Cardiac muscle cell (in vitro differentiated cells and primary cell): ENCODE data around the gene EYA2. TPM values are rescaled to one million over a fixed set of nuclear protein-coding genes. Genes with fewer than 3 reads are reported as not detected.
A peak's percentile ranks its signal among the peaks of the same experiment; 100 is the strongest.

ENCODE experiments used
- DNase-seq, 2 donors: peaks; one replicate each; pipeline versions ENCODE4 v3.0.0 to v3.0.0-alpha.2; 2010 to 2017; ENCODE audit warnings: low read depth in 1 of 2, low spot score in 1 of 2
- H3K27ac ChIP-seq: fragments of 200-600 bp; sonication (generic); 2 replicates; pipeline ENCODE4 v1.5.1; 2016
- H3K27me3 ChIP-seq: fragments of 200-600 bp; sonication (generic); 2 replicates; pipeline ENCODE4 v1.6.0; 2016; ENCODE audit warnings: control low read depth
- H3K36me3 ChIP-seq: fragments of 200-600 bp; sonication (generic); 2 replicates; pipeline ENCODE4 v1.5.1; 2016; ENCODE audit warnings: control low read depth
- H3K4me1 ChIP-seq: fragments of 200-600 bp; sonication (generic); 2 replicates; pipeline ENCODE4 v1.8.1; 2017; ENCODE audit warnings: low read depth, mild to moderate bottlenecking, mixed run types
- H3K4me3 ChIP-seq: fragments of 200-600 bp; sonication (generic); 2 replicates; pipeline ENCODE4 v1.5.1; 2016; ENCODE audit warnings: mild to moderate bottlenecking
- H3K9me3 ChIP-seq: fragments of 200-600 bp; sonication (generic); 2 replicates; pipeline ENCODE4 v1.5.1; 2017; ENCODE audit warnings: low read depth, mild to moderate bottlenecking, control low read depth
- polyA plus RNA-seq: library from polyadenylated mRNA; unstranded; fragments of >200 nt; fragmentation: Nextera tagmentation; extraction: Ambion mirVana; gene quantifications from 2 replicates; pipeline ENCODE4 v1.2.1, GENCODE V29; 2016
- total RNA-seq: library from RNA; depleted of rRNA; stranded (reverse); fragments of >200 nt; gene quantifications from 2 replicates; pipeline ENCODE4 v1.2.3, GENCODE V29; 2016
- TF ChIP-seq, protein P1 (sequence below): IDR thresholded peaks from 2 replicates; pipeline ENCODE4 v1.5.1; 2012; ENCODE audit warnings: low read depth, mild to moderate bottlenecking, low read length

Gene EYA2, protein sequence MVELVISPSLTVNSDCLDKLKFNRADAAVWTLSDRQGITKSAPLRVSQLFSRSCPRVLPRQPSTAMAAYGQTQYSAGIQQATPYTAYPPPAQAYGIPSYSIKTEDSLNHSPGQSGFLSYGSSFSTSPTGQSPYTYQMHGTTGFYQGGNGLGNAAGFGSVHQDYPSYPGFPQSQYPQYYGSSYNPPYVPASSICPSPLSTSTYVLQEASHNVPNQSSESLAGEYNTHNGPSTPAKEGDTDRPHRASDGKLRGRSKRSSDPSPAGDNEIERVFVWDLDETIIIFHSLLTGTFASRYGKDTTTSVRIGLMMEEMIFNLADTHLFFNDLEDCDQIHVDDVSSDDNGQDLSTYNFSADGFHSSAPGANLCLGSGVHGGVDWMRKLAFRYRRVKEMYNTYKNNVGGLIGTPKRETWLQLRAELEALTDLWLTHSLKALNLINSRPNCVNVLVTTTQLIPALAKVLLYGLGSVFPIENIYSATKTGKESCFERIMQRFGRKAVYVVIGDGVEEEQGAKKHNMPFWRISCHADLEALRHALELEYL
- total RNA-seq = 0.07 and 0.30 TPM in 2 replicates
- polyA plus RNA-seq = 0.31 TPM in 1 of 2 replicates, not detected in the other

DNA sequence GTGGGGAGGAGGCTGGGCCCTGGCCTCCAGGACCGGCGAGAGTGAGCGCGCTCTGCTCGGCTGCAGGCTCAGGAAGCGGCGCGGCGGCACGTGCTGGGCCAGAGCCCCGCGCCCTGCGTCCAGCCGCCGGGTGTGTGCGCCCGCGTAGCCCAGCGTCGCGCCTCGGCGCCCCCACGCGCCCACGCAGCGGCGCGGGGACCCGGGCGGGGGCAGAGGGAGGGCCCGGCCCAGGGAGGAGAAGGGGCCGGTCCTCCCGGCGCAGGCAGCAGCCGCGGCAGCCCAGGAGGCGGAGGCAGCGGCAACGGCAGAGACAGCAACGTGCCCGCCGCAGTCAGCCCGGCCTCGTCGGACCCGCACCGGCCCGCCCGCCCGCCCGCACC, at the start of gene EYA2:
Gene EYA2, plus strand, starts transcription at position 265 of the 380 bp plus-strand sequence. CDS start 95,168 bp downstream, outside the sequence.
- Histone ChIP-seq H3K4me1 (no peaks in the 10 kb centered on the region), H3K9me3 (no peaks in the 10 kb centered on the region), H3K27me3 (peaks cover 47% of the 10 kb centered on the region), H3K4me3 (peak within 1 kb of the TSS; percentile 47), H3K36me3 (no peaks in the 10 kb centered on the region), H3K27ac (no peak within 1 kb of the TSS)
- TF ChIP-seq, protein P1, sequence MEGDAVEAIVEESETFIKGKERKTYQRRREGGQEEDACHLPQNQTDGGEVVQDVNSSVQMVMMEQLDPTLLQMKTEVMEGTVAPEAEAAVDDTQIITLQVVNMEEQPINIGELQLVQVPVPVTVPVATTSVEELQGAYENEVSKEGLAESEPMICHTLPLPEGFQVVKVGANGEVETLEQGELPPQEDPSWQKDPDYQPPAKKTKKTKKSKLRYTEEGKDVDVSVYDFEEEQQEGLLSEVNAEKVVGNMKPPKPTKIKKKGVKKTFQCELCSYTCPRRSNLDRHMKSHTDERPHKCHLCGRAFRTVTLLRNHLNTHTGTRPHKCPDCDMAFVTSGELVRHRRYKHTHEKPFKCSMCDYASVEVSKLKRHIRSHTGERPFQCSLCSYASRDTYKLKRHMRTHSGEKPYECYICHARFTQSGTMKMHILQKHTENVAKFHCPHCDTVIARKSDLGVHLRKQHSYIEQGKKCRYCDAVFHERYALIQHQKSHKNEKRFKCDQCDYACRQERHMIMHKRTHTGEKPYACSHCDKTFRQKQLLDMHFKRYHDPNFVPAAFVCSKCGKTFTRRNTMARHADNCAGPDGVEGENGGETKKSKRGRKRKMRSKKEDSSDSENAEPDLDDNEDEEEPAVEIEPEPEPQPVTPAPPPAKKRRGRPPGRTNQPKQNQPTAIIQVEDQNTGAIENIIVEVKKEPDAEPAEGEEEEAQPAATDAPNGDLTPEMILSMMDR = no peak
- DNase-seq = peak; percentile 6 to 50

DNA sequence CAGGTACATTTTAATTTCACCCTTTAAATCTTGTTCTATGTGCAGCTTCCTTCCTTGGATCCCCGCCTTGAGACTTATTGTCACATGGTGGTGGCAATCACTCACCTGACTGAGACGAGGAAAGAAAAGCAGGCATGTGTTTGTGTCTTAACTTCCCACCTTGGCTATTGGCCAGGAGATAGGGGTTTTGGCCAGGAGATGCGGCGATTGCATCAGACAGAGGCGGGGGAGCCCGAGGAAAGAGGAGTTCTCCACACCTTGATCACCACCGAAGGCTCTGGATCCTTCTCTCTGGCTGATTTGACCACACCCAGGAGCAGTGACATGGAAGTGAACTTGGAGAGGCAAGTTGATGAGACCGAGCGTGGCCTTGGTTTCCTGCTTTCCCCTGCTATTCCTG, 49.7 kb upstream of the EYA2 start:
- Histone ChIP-seq H3K9me3 (no peaks in the 10 kb centered on the region), H3K36me3 (no peaks in the 10 kb centered on the region), H3K4me3 (no peak overlapping the region), H3K27ac (no peak overlapping the region), H3K27me3 (no peaks in the 10 kb centered on the region), H3K4me1 (no peaks in the 10 kb centered on the region)
- DNase-seq = no peak
- TF ChIP-seq, protein P1 = no peak

DNA sequence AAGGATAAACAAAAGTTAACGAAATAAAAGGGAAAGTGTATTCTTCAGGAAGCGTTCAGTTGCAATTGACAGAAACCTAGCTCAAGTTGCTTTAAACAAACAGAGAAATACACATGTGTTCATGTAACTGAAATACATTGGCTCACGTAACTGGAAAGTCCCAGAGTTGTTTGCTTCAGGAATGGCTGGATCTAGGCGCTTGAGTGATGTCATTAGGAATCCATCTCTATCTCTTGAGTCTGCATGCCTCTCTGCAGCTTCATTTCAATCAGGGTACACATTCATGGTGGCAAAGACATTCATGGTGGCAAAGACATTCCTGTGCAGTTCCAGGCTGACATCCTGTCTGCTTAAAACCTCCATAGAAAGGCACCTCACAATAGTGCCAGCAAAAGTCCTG, 45.4 kb upstream of the EYA2 start:
- Histone ChIP-seq H3K27ac (no peak overlapping the region), H3K27me3 (no peaks in the 10 kb centered on the region), H3K36me3 (no peaks in the 10 kb centered on the region), H3K4me1 (no peaks in the 10 kb centered on the region), H3K4me3 (no peak overlapping the region), H3K9me3 (no peaks in the 10 kb centered on the region)
- TF ChIP-seq, protein P1 = no peak
- DNase-seq = no peak

DNA sequence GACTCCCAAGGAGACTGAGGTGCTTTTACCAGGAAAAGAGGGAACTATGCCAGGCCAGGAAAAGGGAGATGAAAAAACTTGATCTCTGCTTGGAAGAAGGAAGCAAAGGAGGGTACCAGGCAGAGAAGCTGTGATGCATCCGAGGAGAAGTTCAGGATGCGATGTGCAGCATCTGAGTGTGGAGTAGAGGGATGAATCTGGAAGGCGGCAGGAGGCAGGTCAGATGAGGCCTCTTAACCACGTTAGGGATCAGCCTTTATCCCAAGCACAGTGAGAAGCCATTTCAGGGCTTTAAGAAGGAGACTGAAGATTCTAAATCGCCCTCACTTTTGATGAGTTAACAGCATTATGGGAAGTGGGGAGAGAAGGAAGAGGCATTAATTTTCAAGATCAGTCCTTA, 44.9 kb upstream of the EYA2 start:
- Histone ChIP-seq H3K27me3 (no peaks in the 10 kb centered on the region), H3K9me3 (peaks cover 1% of the 10 kb centered on the region), H3K4me3 (no peak overlapping the region), H3K27ac (no peak overlapping the region), H3K4me1 (no peaks in the 10 kb centered on the region), H3K36me3 (no peaks in the 10 kb centered on the region)
- no peak for DNase-seq
- TF ChIP-seq, protein P1 = no peak

DNA sequence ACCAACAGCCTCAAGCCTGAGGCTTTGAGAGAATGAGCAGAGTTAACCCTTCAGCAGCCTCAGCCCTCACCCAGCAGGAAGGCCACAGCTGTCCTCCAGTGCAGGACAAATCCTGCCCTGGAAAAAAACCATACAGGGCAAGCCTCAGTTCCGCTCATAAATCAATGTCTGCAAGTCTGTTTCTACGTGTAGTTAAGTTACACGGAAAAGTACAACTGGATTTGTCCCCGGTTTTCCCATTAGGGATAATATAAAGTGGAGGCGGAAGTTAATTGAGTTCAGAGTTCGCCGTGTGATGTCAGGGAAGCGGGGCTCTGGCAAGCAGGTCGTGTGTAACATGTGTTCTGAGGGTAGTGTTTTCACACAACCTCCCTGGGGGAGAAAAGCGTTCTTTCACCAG, 44.2 kb upstream of the EYA2 start:
- Histone ChIP-seq H3K4me3 (no peak overlapping the region), H3K9me3 (peaks cover 3% of the 10 kb centered on the region), H3K27me3 (no peaks in the 10 kb centered on the region), H3K4me1 (no peaks in the 10 kb centered on the region), H3K36me3 (no peaks in the 10 kb centered on the region), H3K27ac (no peak overlapping the region)
- TF ChIP-seq, protein P1 = no peak
- no peak for DNase-seq
